Glomerular visceral epithelial cell (primary cell): ENCODE measurements around the gene POLDIP2.

Experiments used
- DNase-seq: peaks from one replicate; pipeline ENCODE4 v3.0.0-alpha.2; 2016; ENCODE audit errors: extremely low spot score

POLDIP2 gene

GRCh38 chr17:28390563-28390962 lies 33.2 kb upstream of the POLDIP2 start:
- DNase-seq: no peak

- no peak for DNase-seq
These were observed 32.8 kb upstream of the POLDIP2 start for GRCh38 chr17:28390141-28390540.

- no peak for DNase-seq
These were observed 30.8 kb upstream of the POLDIP2 start for GRCh38 chr17:28388106-28388505.

GRCh38 chr17:28386391-28386790 lies 29.1 kb upstream of the POLDIP2 start:
- no peak for DNase-seq

GRCh38 chr17:28385406-28385805 lies 28.1 kb upstream of the POLDIP2 start:
- no peak for DNase-seq

- DNase-seq: no peak
These were observed 27.7 kb upstream of the POLDIP2 start for GRCh38 chr17:28385037-28385400.

- DNase-seq: peak; percentile 39
These were observed 27.1 kb upstream of the POLDIP2 start for GRCh38 chr17:28384281-28385036.

GRCh38 chr17:28381141-28381825 lies 24.0 kb upstream of the POLDIP2 start:
- DNase-seq: no peak

- no peak for DNase-seq
These were observed 22.8 kb upstream of the POLDIP2 start for GRCh38 chr17:28379814-28380801.

- no peak for DNase-seq
These were observed 15.6 kb upstream of the POLDIP2 start for GRCh38 chr17:28372945-28373274.

- DNase-seq: no peak
These were observed 15.0 kb upstream of the POLDIP2 start for GRCh38 chr17:28372203-28372944.

- peak; percentile 77 for DNase-seq
These were observed 14.2 kb upstream of the POLDIP2 start, which contains the start of gene SARM1 for GRCh38 chr17:28371245-28372202. TSS of gene SARM1 (plus strand) at chr17:28371694. CDS start at chr17:28372033, 339 bp downstream.

GRCh38 chr17:28370744-28371103 lies 13.4 kb upstream of the POLDIP2 start:
- DNase-seq: no peak

- DNase-seq: peak; percentile 26
These were observed 12.9 kb upstream of the POLDIP2 start, which contains the start of gene VTN for GRCh38 chr17:28370035-28370743. TSS of gene VTN (minus strand) at chr17:28370307. CDS start at chr17:28370203, 104 bp downstream.

- no peak for DNase-seq
These were observed 12.3 kb upstream of the POLDIP2 start for GRCh38 chr17:28369684-28370034.

- no peak for DNase-seq
These were observed 11.8 kb upstream of the POLDIP2 start for GRCh38 chr17:28368915-28369683.

GRCh38 chr17:28368306-28368831 lies 11.0 kb upstream of the POLDIP2 start:
- DNase-seq: no peak

GRCh38 chr17:28367641-28368305 lies 10.4 kb upstream of the POLDIP2 start:
- DNase-seq: no peak
